IMR-90 (cell line): ENCODE measurements around the gene SLC35F3. TPM values are rescaled to one million over a fixed set of nuclear protein-coding genes. Genes with fewer than 3 reads are reported as not detected.

Experiments
- ATAC-seq: fragments of 200-7000 bp; cut with Tn5 transposase; 2 replicates; pipeline ENCODE4 v1.9.1; 2020; ENCODE audit warnings: low read depth, mild to moderate bottlenecking, moderate library complexity
- BruUV-seq: library from RNA; stranded (reverse); fragments of 400-500 nt; replicated peaks from 2 replicates; lab custom pipeline; 2021; lab: Mats Ljungman, UMichigan
- CTCF ChIA-PET: fragments of 300-600 bp; formaldehyde crosslinking; extraction: SDS; loops from one replicate; lab custom pipeline; 2021; ENCODE audit warnings: antibody characterized with exemption; lab: Yijun Ruan, JAX
- POLR2A ChIA-PET: fragments of 300-600 bp; sonication (Branson Sonifier 250); formaldehyde crosslinking; loops from one replicate; lab custom pipeline; 2022; ENCODE audit warnings: antibody characterized with exemption; ENCODE audit not compliant: unreplicated experiment; lab: Charles Lee
- DNase-seq: peaks from one replicate; pipeline ENCODE4 v3.0.0; 2013
- H2AFZ ChIP-seq: replicated peaks from 2 replicates; pipeline ENCODE3; 2013; ENCODE audit warnings: low read length, mild to moderate bottlenecking; ENCODE audit not compliant: poor library complexity
- H2AK5ac ChIP-seq: 2 replicates; pipeline ENCODE4 v1.6.1; 2013; ENCODE audit warnings: low read depth, low read length, inconsistent platforms
- H2AK9ac ChIP-seq: replicated peaks from 2 replicates; pipeline ENCODE3; 2013; ENCODE audit warnings: mild to moderate bottlenecking, low read depth, low read length, moderate library complexity; ENCODE audit not compliant: poor library complexity
- H2BK120ac ChIP-seq: 2 replicates; pipeline ENCODE4 v1.6.1; 2013; ENCODE audit warnings: low read depth, low read length, inconsistent platforms
- H2BK15ac ChIP-seq: 3 replicates; pipeline ENCODE4 v1.6.1; 2013; ENCODE audit warnings: low read depth, low read length, inconsistent platforms
- H2BK20ac ChIP-seq: 2 replicates; pipeline ENCODE4 v1.6.1; 2013; ENCODE audit warnings: low read depth, mild to moderate bottlenecking, inconsistent platforms, low read length, moderate library complexity
- H2BK5ac ChIP-seq: 2 replicates; pipeline ENCODE4 v1.6.1; 2013; ENCODE audit warnings: mild to moderate bottlenecking, low read depth, low read length, inconsistent platforms; ENCODE audit not compliant: poor library complexity, severe bottlenecking
- H3K14ac ChIP-seq: replicated peaks from 2 replicates; pipeline ENCODE4 v1.6.1; 2013; ENCODE audit warnings: low read depth, low read length, inconsistent platforms
- H3K18ac ChIP-seq: 2 replicates; pipeline ENCODE4 v1.6.1; 2013; ENCODE audit warnings: low read depth, low read length, control low read depth
- H3K23ac ChIP-seq: 2 replicates; pipeline ENCODE4 v1.6.1; 2013; ENCODE audit warnings: low read depth, low read length, inconsistent platforms
- H3K27ac ChIP-seq: 2 replicates; pipeline ENCODE4 v1.5.1; 2013; ENCODE audit warnings: mild to moderate bottlenecking, control low read depth, low read length; ENCODE audit not compliant: insufficient read depth
- H3K27me3 ChIP-seq: 2 replicates; pipeline ENCODE4 v1.6.1; 2013; ENCODE audit warnings: low read length; ENCODE audit not compliant: control insufficient read depth, insufficient read depth
- H3K36me3 ChIP-seq: 2 replicates; pipeline ENCODE4 v1.6.1; 2013; ENCODE audit warnings: low read length, mixed read lengths; ENCODE audit not compliant: control insufficient read depth, insufficient read depth
- H3K4ac ChIP-seq: 2 replicates; pipeline ENCODE4 v1.6.1; 2013; ENCODE audit warnings: low read depth, low read length, inconsistent platforms
- H3K4me1 ChIP-seq: 2 replicates; pipeline ENCODE4 v1.6.1; 2013; ENCODE audit warnings: low read length, mixed read lengths; ENCODE audit not compliant: control insufficient read depth, insufficient read depth
- H3K4me2 ChIP-seq: 2 replicates; pipeline ENCODE4 v1.6.1; 2013; ENCODE audit warnings: low read depth, mild to moderate bottlenecking, control low read depth, low read length, moderate library complexity
- H3K4me3 ChIP-seq: 2 replicates; pipeline ENCODE4 v1.5.1; 2013; ENCODE audit warnings: low read depth, mild to moderate bottlenecking, control low read depth, low read length, moderate library complexity; ENCODE audit not compliant: insufficient read depth
- H3K56ac ChIP-seq: 2 replicates; pipeline ENCODE4 v1.6.1; 2013; ENCODE audit warnings: low read length, inconsistent platforms; ENCODE audit not compliant: insufficient read depth; ENCODE audit errors: extremely low read depth
- H3K79me1 ChIP-seq, 2 experiments: 2 replicates each; pipeline ENCODE4 v1.6.1; 2013; ENCODE audit warnings: low read length in 2 of 2, inconsistent platforms in 1 of 2, low read depth in 1 of 2
- H3K9ac ChIP-seq: 2 replicates; pipeline ENCODE4 v1.6.1; 2013; ENCODE audit warnings: low read depth, low read length, control low read depth
- H3K9me1 ChIP-seq: 2 replicates; pipeline ENCODE4 v1.6.1; 2013; ENCODE audit warnings: low read length, inconsistent platforms; ENCODE audit not compliant: insufficient read depth
- H3K9me3 ChIP-seq: 2 replicates; pipeline ENCODE4 v1.6.1; 2013; ENCODE audit warnings: low read length; ENCODE audit not compliant: control insufficient read depth, insufficient read depth
- H4K20me1 ChIP-seq: 2 replicates; pipeline ENCODE4 v1.6.1; 2013; ENCODE audit warnings: low read length, inconsistent platforms; ENCODE audit not compliant: insufficient read depth
- H4K5ac ChIP-seq: 2 replicates; pipeline ENCODE4 v1.6.1; 2013; ENCODE audit warnings: mild to moderate bottlenecking, low read depth, low read length, control low read depth
- H4K8ac ChIP-seq, 2 experiments: 2 replicates each; pipeline ENCODE4 v1.6.1; 2013; ENCODE audit warnings: low read depth in 2 of 2, low read length in 2 of 2, control low read depth in 1 of 2, inconsistent platforms in 1 of 2
- H4K91ac ChIP-seq: 2 replicates; pipeline ENCODE4 v1.6.1; 2013; ENCODE audit warnings: low read depth, low read length, inconsistent platforms; ENCODE audit not compliant: insufficient read depth
- NFE2L2 ChIP-seq: fragments of 150-350 bp; IDR thresholded peaks from 2 replicates; pipeline ENCODE4 v1.6.1; 2016; ENCODE audit warnings: low read depth, mild to moderate bottlenecking, low read length
- POLR2A ChIP-seq: IDR thresholded peaks from 2 replicates; pipeline ENCODE4 v1.6.1; 2012; ENCODE audit warnings: mild to moderate bottlenecking, low read depth, low read length
- RCOR1 ChIP-seq: IDR thresholded peaks from 2 replicates; pipeline ENCODE4 v1.6.1; 2012; ENCODE audit warnings: mild to moderate bottlenecking, low read length, improper control_type of control experiment; ENCODE audit not compliant: insufficient replicate concordance
- WGBS, 2 experiments: methylation state at CpG; one replicate each; pipeline versions ENCODE4 v1.1.5 to v1.1.7; 2013; ENCODE audit warnings: missing lambda C conversion rate in 2 of 2; ENCODE audit not compliant: insufficient read length in 1 of 2; ENCODE audit errors: extremely low coverage in 2 of 2; 5-methylcytosine and 5-hydroxymethylcytosine counted together
- dilution Hi-C: fragments of 300-500 bp; cut with HindIII; formaldehyde crosslinking; loops from one replicate; pipeline ENCODE4 v1.14.3; 2018; ENCODE audit warnings: low sequenced_read_pairs; ENCODE audit not compliant: unreplicated experiment
- in situ Hi-C: fragments of 300-500 bp; cut with MboI; formaldehyde crosslinking; loops from 3 replicates; pipeline ENCODE4 v1.14.3; 2019; ENCODE audit warnings: low sequenced_read_pairs, inconsistent platforms, mixed read lengths
- intact Hi-C: fragments of 100-400 bp; cut with micrococcal nuclease; formaldehyde crosslinking; loops from 2 replicates; pipeline ENCODE4 v1.10.0; 2022
- polyA plus RNA-seq, 3 experiments: library from polyadenylated mRNA; depleted of rRNA; stranded (reverse); fragments of >200 nt; gene quantifications; 2 replicates each; pipeline ENCODE4 v1.2.3, GENCODE V29; 2012; ENCODE audit warnings: low replicate concordance in 1 of 3
- total RNA-seq: library from RNA; depleted of rRNA; stranded (reverse); fragments of >200 nt; gene quantifications from 2 replicates; pipeline ENCODE4 v1.2.3, GENCODE V29; 2012

The SLC35F3 gene
- total and polyA plus RNA-seq, 2 of the 4 experiments (the other 2 are of a cell fraction), result under 0.01 to 0.17 TPM

- H3K9me3 ChIP-seq, result no peaks in the 10 kb centered on the region
- H2BK5ac ChIP-seq, result no peak overlapping the region
- peaks cover 8% of the 10 kb centered on the region for H3K4me1 ChIP-seq
- H3K9ac ChIP-seq, result no peak overlapping the region
- no peak overlapping the region for H4K5ac ChIP-seq
- no peak overlapping the region for H3K4me3 ChIP-seq
- no peak overlapping the region for H2AFZ ChIP-seq
- WGBS, 2 experiments, result no CpG with 5 or more reads among the region's 3 CpGs
- H3K4me2 ChIP-seq, result no peak overlapping the region
- in situ Hi-C loops (loop anchor here (25.0 kb wide), 1 partner anchor 178 kb away; no protein-coding TSS in a partner anchor), intact Hi-C loops (no loop called here), dilution Hi-C loops (no loop called here)
- H4K8ac ChIP-seq, result no peak overlapping the region
- no peak overlapping the region for H4K91ac ChIP-seq
- no peak overlapping the region for H3K27ac ChIP-seq
- no peak overlapping the region for H2AK5ac ChIP-seq
- H3K14ac ChIP-seq, result no peak overlapping the region
- no peak overlapping the region for H3K18ac ChIP-seq
- H2BK15ac ChIP-seq, result no peak overlapping the region
- H3K56ac ChIP-seq, result no peak overlapping the region
- DNase-seq (no peak), ATAC-seq (no peak)
- TF ChIP-seq NFE2L2 (no peak), POLR2A (no peak), RCOR1 (no peak)
- BruUV-seq, result no TSS peak
- H3K27me3 ChIP-seq, result peaks cover 2% of the 10 kb centered on the region; the same call in 1 of the 2 replicates
- H4K20me1 ChIP-seq, result no peaks in the 10 kb centered on the region
- H2AK9ac ChIP-seq, result no peak overlapping the region
- no peak overlapping the region for H2BK120ac ChIP-seq
- H2BK20ac ChIP-seq, result no peak overlapping the region
- H3K79me1 ChIP-seq, result no peaks in the 10 kb centered on the region
- no peaks in the 10 kb centered on the region for H3K9me1 ChIP-seq
- ChIA-PET CTCF (no interaction called here), POLR2A (no interaction called here)
- no peaks in the 10 kb centered on the region for H3K36me3 ChIP-seq
- H3K4ac ChIP-seq, result no peak overlapping the region
- H3K23ac ChIP-seq, result no peak overlapping the region
Measured at GRCh38 chr1:234315588-234315987, 411.1 kb downstream of the SLC35F3 start.
